Brain microvascular endothelial cell (primary cell): ENCODE measurements around the gene LSG1.

Source experiments
- DNase-seq: peaks from one replicate; pipeline ENCODE4 v3.0.0-alpha.2; 2020
- H3K27ac ChIP-seq: fragments of 250-450 bp; sonication (Bioruptor Pico); 2 replicates; pipeline ENCODE4 v1.5.1; 2020; ENCODE audit warnings: mild to moderate bottlenecking, moderate library complexity
- H3K27me3 ChIP-seq: fragments of 250-450 bp; sonication (Bioruptor Pico); replicated peaks from 2 replicates; pipeline ENCODE4 v1.5.1; 2020; ENCODE audit warnings: mild to moderate bottlenecking
- H3K36me3 ChIP-seq: fragments of 250-450 bp; sonication (Bioruptor Pico); replicated peaks from 2 replicates; pipeline ENCODE4 v1.5.1; 2020; ENCODE audit warnings: mild to moderate bottlenecking
- H3K4me3 ChIP-seq: 2 replicates; pipeline ENCODE4 v1.5.1; 2011; ENCODE audit warnings: low read depth, mild to moderate bottlenecking, control low read depth, low read length, moderate library complexity
- CTCF ChIP-seq: IDR thresholded peaks from 2 replicates; pipeline ENCODE4 v1.5.1; 2011; ENCODE audit warnings: low read depth, mild to moderate bottlenecking, moderate library complexity, low read length, control low read depth, inconsistent platforms; ENCODE audit errors: missing control alignments
- in situ Hi-C: cut with HindIII; loops from 2 replicates; pipeline ENCODE4 v1.10.0; 2017; ENCODE audit warnings: low sequenced_read_pairs, low pct_ligation_motif_present

The LSG1 gene

GRCh38 chr3:194689493-194689944 is 17.5 kb upstream of the LSG1 start:
- Histone ChIP-seq H3K27me3 (no peaks in the 10 kb centered on the region), H3K4me3 (peak overlapping the region; percentile 29), H3K36me3 (peaks cover 20% of the 10 kb centered on the region), H3K27ac (no peak overlapping the region)
- in situ Hi-C loops = no loop called here
- no peak for DNase-seq
- no peak for TF ChIP-seq CTCF

- Histone ChIP-seq H3K27ac (no peak overlapping the region), H3K27me3 (no peaks in the 10 kb centered on the region), H3K4me3 (peak overlapping the region; percentile 29), H3K36me3 (peaks cover 20% of the 10 kb centered on the region)
- in situ Hi-C loops = no loop called here
- TF ChIP-seq CTCF = no peak
- no peak for DNase-seq
These were observed 17.0 kb upstream of the LSG1 start for GRCh38 chr3:194688946-194689345.

GRCh38 chr3:194688200-194688740 is 16.3 kb upstream of the LSG1 start:
- TF ChIP-seq CTCF = no peak
- Histone ChIP-seq H3K27me3 (no peaks in the 10 kb centered on the region), H3K36me3 (peaks cover 20% of the 10 kb centered on the region), H3K4me3 (peak overlapping the region; percentile 77), H3K27ac (peak overlapping the region; percentile 34)
- no peak for DNase-seq
- in situ Hi-C loops = no loop called here

GRCh38 chr3:194687638-194688199 is 15.7 kb upstream of the LSG1 start:
- DNase-seq = peak; percentile 37

GRCh38 chr3:194686816-194687637 is 15.0 kb upstream of the LSG1 start:
- TF ChIP-seq CTCF = no peak
- H3K36me3 ChIP-seq = peaks cover 20% of the 10 kb centered on the region
- peak overlapping the region; percentile 77 for H3K4me3 ChIP-seq
- in situ Hi-C loops = no loop called here
- H3K27ac ChIP-seq = peak overlapping the region; percentile 64
- DNase-seq = no peak
- no peaks in the 10 kb centered on the region for H3K27me3 ChIP-seq

More at GRCh38 chr3:194687638-194688199, 15.7 kb upstream of the LSG1 start:
- H3K36me3 ChIP-seq = peaks cover 20% of the 10 kb centered on the region
- peak; percentile 35 for TF ChIP-seq CTCF
- H3K27ac ChIP-seq = peak overlapping the region; percentile 34
- no peaks in the 10 kb centered on the region for H3K27me3 ChIP-seq
- in situ Hi-C loops = no loop called here
- H3K4me3 ChIP-seq = peak overlapping the region; percentile 77
